ENCODE data around the gene PALLD. TPM values are rescaled to one million over a fixed set of nuclear protein-coding genes. Genes with fewer than 3 reads are reported as not detected.

PALLD gene
- total and polyA plus RNA-seq, 2 experiments from 2014 or later: 17.9 to 30.5 TPM

DNA sequence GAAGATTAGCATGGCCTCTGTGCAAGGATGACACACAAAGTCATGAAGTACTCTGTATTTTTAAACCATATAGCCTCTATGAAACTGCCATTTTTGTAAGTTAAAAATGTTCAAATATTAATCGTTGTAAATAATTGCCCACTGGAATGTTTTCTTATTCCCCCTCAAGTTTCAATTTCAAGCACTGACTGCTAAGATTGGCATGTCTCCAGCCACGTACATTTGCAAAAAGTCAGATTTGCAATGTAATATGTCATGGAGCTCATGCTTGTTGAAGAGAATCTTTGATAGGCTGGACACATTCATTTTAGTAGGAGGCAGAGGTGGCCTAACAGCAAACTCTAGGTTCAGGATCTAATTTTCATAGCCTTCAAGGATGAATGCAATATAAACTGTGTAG is 388.5 kb downstream of the PALLD start:
- peaks cover 10% of the 10 kb centered on the region for H3K36me3 ChIP-seq (ENCODE audit: low read depth)
- peaks cover 25% of the 10 kb centered on the region for H3F3A ChIP-seq (ENCODE audit: insufficient read depth)
- in situ Hi-C loops (cut with MboI): no loop called here
- no peaks in the 10 kb centered on the region for H3K79me2 ChIP-seq (ENCODE audit: insufficient read depth)
- H3K9ac ChIP-seq: no peak overlapping the region
- TF ChIP-seq EZH2phosphoT487 (IDR thresholded peaks at IDR 0.05; ENCODE audit: insufficient read depth, low read depth) (no peak), EZH2 (IDR thresholded peaks at IDR 0.05; ENCODE audit: insufficient read depth, poor library complexity, severe bottlenecking) (no peak)
- WGBS, 2 experiments (ENCODE audit: low coverage in 1 of 2, low lambda C conversion rate in 2 of 2, missing lambda C conversion rate in 2 of 2): 80 to 90% methylated on average over 2 of the region's 2 CpGs
- H3K4me3 ChIP-seq: no peak overlapping the region
- DNase-seq: no peak
- no peak overlapping the region for H2AFZ ChIP-seq
- no peaks in the 10 kb centered on the region for H3K27me3 ChIP-seq (replicated peaks; ENCODE audit: insufficient read depth)
- no peaks in the 10 kb centered on the region for H4K20me1 ChIP-seq (ENCODE audit: insufficient read depth)
- peaks cover 39% of the 10 kb centered on the region for H3K4me1 ChIP-seq (ENCODE audit: insufficient read depth)
- H3K27ac ChIP-seq: no peak overlapping the region
- H3K9me2 ChIP-seq (ENCODE audit: insufficient read depth): no peaks in the 10 kb centered on the region
- no peaks in the 10 kb centered on the region for H3K9me3 ChIP-seq (ENCODE audit: low read depth)
- H3K4me2 ChIP-seq (ENCODE audit: unreplicated experiment): no peak overlapping the region

DNA sequence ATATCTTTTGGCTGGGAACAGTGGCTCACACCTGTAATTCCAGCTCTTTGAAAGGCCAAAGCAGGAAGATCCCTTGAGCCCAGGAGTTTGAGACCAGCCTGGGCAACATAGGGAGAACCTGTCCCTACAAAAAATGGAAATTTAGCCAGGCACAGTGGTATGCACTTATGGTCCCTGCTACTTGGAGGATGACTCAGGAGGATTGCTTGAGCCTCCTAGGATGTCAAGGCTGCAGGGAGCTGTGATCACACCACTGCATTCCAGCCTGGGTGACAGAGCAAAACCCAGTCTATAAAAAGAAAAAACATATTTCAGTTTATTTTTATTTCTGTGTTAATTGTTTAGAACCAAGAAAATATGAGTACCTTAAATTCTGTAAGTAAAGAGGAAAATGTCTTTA is 389.5 kb downstream of the PALLD start:
- H3K27me3 ChIP-seq (replicated peaks; ENCODE audit: insufficient read depth): no peaks in the 10 kb centered on the region
- no peaks in the 10 kb centered on the region for H4K20me1 ChIP-seq (ENCODE audit: insufficient read depth)
- H3K9me2 ChIP-seq (ENCODE audit: insufficient read depth): no peaks in the 10 kb centered on the region
- no peak overlapping the region for H3K9ac ChIP-seq
- no peak overlapping the region for H2AFZ ChIP-seq
- in situ Hi-C loops (cut with MboI): no loop called here
- H3K4me2 ChIP-seq (ENCODE audit: unreplicated experiment): no peak overlapping the region
- no peak for TF ChIP-seq EZH2phosphoT487 (IDR thresholded peaks at IDR 0.05; ENCODE audit: insufficient read depth, low read depth)
- no peak for TF ChIP-seq EZH2 (IDR thresholded peaks at IDR 0.05; ENCODE audit: insufficient read depth, poor library complexity, severe bottlenecking)
- peak; percentile 72 for DNase-seq
- H3K27ac ChIP-seq: no peak overlapping the region
- H3F3A ChIP-seq (ENCODE audit: insufficient read depth): peaks cover 17% of the 10 kb centered on the region; the same call in 1 of the 2 replicates
- H3K36me3 ChIP-seq (ENCODE audit: low read depth): peaks cover 14% of the 10 kb centered on the region
- H3K4me3 ChIP-seq: no peak overlapping the region
- no peaks in the 10 kb centered on the region for H3K79me2 ChIP-seq (ENCODE audit: insufficient read depth)
- H3K4me1 ChIP-seq (ENCODE audit: insufficient read depth): peaks cover 32% of the 10 kb centered on the region
- H3K9me3 ChIP-seq (ENCODE audit: low read depth): no peaks in the 10 kb centered on the region

DNA sequence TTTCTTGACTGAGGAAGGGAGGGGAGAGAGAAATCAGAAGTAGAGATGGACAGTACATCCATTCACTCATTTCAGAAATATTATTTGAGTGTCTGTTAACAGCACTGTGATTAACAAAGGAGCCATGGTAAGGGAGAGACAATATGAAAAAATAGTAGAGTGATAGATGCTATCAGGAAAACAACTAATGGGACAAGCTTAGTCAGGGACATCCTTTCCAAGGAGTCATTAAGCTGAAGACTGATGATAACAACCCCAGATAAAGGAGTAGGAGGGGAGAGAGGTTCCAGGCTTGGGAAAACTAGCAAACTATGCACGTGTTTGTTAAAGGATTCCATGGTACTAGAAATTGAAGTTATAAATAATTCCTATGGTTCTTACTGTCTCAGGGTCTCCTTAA is 391.0 kb downstream of the PALLD start:
- Histone ChIP-seq H3K79me2 (ENCODE audit: insufficient read depth) (no peaks in the 10 kb centered on the region), H3K36me3 (ENCODE audit: low read depth) (peaks cover 6% of the 10 kb centered on the region; the same call in 1 of the 2 replicates), H3K9me3 (ENCODE audit: low read depth) (no peaks in the 10 kb centered on the region), H3K4me2 (ENCODE audit: unreplicated experiment) (no peak overlapping the region), H2AFZ (no peak overlapping the region), H3K4me1 (ENCODE audit: insufficient read depth) (peaks cover 32% of the 10 kb centered on the region), H3K9me2 (ENCODE audit: insufficient read depth) (no peaks in the 10 kb centered on the region), H3K27ac (no peak overlapping the region), H3K27me3 (replicated peaks; ENCODE audit: insufficient read depth) (no peaks in the 10 kb centered on the region), H3K4me3 (no peak overlapping the region), H3F3A (ENCODE audit: insufficient read depth) (peaks cover 10% of the 10 kb centered on the region; the same call in 1 of the 2 replicates), H3K9ac (no peak overlapping the region), H4K20me1 (ENCODE audit: insufficient read depth) (no peaks in the 10 kb centered on the region)
- no peak for DNase-seq
- TF ChIP-seq EZH2phosphoT487 (IDR thresholded peaks at IDR 0.05; ENCODE audit: insufficient read depth, low read depth) (no peak), EZH2 (IDR thresholded peaks at IDR 0.05; ENCODE audit: insufficient read depth, poor library complexity, severe bottlenecking) (no peak)
- in situ Hi-C loops (cut with MboI): no loop called here
- 71 to 73% methylated on average over 1 of the region's 1 CpG for WGBS, 2 experiments (ENCODE audit: low coverage in 1 of 2, low lambda C conversion rate in 2 of 2, missing lambda C conversion rate in 2 of 2)

DNA sequence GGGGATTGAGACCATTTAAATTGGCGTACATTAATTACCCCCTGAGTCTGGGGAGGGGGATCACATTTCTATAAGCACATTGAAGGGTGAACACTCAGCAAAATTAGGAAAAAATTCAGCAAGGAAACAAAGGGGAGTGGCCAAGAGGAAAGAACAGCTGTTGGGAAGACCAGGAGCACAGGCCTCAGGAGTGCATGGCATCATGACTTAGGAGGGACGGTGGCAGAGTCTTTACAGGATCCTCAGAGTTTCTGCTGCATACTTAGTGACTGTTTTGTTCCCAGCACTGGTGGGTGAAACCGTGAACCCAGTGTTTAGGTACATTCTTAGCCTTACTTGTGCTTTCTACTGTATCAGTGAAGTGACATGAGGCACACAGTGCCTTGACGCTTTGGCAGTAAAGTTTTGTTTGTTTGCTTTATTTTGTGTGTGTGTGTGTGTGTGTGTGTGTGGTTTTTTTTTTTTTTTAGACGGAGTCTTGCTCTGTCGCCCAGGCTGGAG is 391.9 kb downstream of the PALLD start:
- peaks cover 23% of the 10 kb centered on the region for H3K4me1 ChIP-seq (ENCODE audit: insufficient read depth)
- WGBS, 2 experiments (ENCODE audit: low coverage in 1 of 2, low lambda C conversion rate in 2 of 2, missing lambda C conversion rate in 2 of 2): 99% methylated on average over 5 to 6 of the region's 6 CpGs
- H4K20me1 ChIP-seq (ENCODE audit: insufficient read depth): no peaks in the 10 kb centered on the region
- no peak overlapping the region for H3K4me3 ChIP-seq
- H3F3A ChIP-seq (ENCODE audit: insufficient read depth): peaks cover 3% of the 10 kb centered on the region; the same call in 1 of the 2 replicates
- no peak overlapping the region for H3K9ac ChIP-seq
- no peak for DNase-seq
- no peaks in the 10 kb centered on the region for H3K9me3 ChIP-seq (ENCODE audit: low read depth)
- in situ Hi-C loops (cut with MboI): no loop called here
- no peak overlapping the region for H3K4me2 ChIP-seq (ENCODE audit: unreplicated experiment)
- no peak for TF ChIP-seq EZH2phosphoT487 (IDR thresholded peaks at IDR 0.05; ENCODE audit: insufficient read depth, low read depth)
- TF ChIP-seq EZH2 (IDR thresholded peaks at IDR 0.05; ENCODE audit: insufficient read depth, poor library complexity, severe bottlenecking): no peak
- H3K27ac ChIP-seq: no peak overlapping the region
- H3K9me2 ChIP-seq (ENCODE audit: insufficient read depth): no peaks in the 10 kb centered on the region
- no peaks in the 10 kb centered on the region for H3K79me2 ChIP-seq (ENCODE audit: insufficient read depth)
- no peak overlapping the region for H2AFZ ChIP-seq
- peaks cover 9% of the 10 kb centered on the region; the same call in 1 of the 2 replicates for H3K36me3 ChIP-seq (ENCODE audit: low read depth)
- H3K27me3 ChIP-seq (replicated peaks; ENCODE audit: insufficient read depth): no peaks in the 10 kb centered on the region

DNA sequence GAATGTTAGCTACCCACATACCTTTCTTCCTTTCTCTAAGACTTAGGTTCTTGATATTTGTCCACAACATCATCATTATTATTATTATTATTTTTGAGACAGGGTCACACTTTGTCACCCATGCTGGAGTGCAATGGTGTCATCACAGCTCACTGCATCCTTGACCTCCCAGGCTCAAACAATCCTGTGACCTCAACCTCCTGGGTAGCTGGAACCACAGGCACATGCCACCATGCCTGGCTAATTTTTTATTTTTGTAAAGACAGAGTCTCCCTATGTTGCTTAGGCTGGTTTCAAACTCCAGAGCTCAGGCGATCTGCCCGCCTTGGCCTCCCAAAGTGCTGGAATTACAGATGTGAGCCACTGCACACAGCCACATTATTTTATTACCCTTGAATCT is 394.2 kb downstream of the PALLD start:
- no peak for DNase-seq
- H3K4me2 ChIP-seq (ENCODE audit: unreplicated experiment): no peak overlapping the region
- no peaks in the 10 kb centered on the region for H3K9me3 ChIP-seq (ENCODE audit: low read depth)
- H3K4me3 ChIP-seq: no peak overlapping the region
- H3K9ac ChIP-seq: no peak overlapping the region
- no peaks in the 10 kb centered on the region for H3K27me3 ChIP-seq (replicated peaks; ENCODE audit: insufficient read depth)
- in situ Hi-C loops (cut with MboI): no loop called here
- no peaks in the 10 kb centered on the region for H3F3A ChIP-seq (ENCODE audit: insufficient read depth)
- 100% methylated on average over 2 of the region's 2 CpGs for WGBS, 2 experiments (ENCODE audit: low coverage in 1 of 2, low lambda C conversion rate in 2 of 2, missing lambda C conversion rate in 2 of 2)
- H3K79me2 ChIP-seq (ENCODE audit: insufficient read depth): no peaks in the 10 kb centered on the region
- no peak overlapping the region for H3K27ac ChIP-seq
- no peaks in the 10 kb centered on the region for H3K9me2 ChIP-seq (ENCODE audit: insufficient read depth)
- peaks cover 16% of the 10 kb centered on the region for H3K4me1 ChIP-seq (ENCODE audit: insufficient read depth)
- H2AFZ ChIP-seq: no peak overlapping the region
- TF ChIP-seq EZH2phosphoT487 (IDR thresholded peaks at IDR 0.05; ENCODE audit: insufficient read depth, low read depth): no peak
- no peak for TF ChIP-seq EZH2 (IDR thresholded peaks at IDR 0.05; ENCODE audit: insufficient read depth, poor library complexity, severe bottlenecking)
- H3K36me3 ChIP-seq (ENCODE audit: low read depth): peaks cover 28% of the 10 kb centered on the region
- H4K20me1 ChIP-seq (ENCODE audit: insufficient read depth): no peaks in the 10 kb centered on the region

Measured in GM23248 (cell line).